Upper lobe of left lung (tissue), 6 donors: ENCODE measurements around the gene KDM4B. TPM values are rescaled to one million over a fixed set of nuclear protein-coding genes. Genes with fewer than 3 reads are reported as not detected.

ENCODE experiments used
- ATAC-seq, 2 donors: fragments of 200-7000 bp; cut with Tn5 transposase; one replicate each; pipeline ENCODE4 v1.9.1; 2022; ENCODE audit warnings: mild to moderate bottlenecking in 2 of 2, moderate library complexity in 2 of 2; ENCODE audit not compliant: low FRiP score in 2 of 2
- DNase-seq, 2 donors: peaks; one replicate each; pipeline ENCODE4 v3.0.0-alpha.2; 2019 to 2020
- H3K27ac ChIP-seq, 4 donors: fragments of 200-600 bp; sonication (generic); one replicate each; pipeline ENCODE4 v1.5.1; 2016 to 2019
- H3K27me3 ChIP-seq, 4 donors: fragments of 200-600 bp; sonication (generic); one replicate each; pipeline ENCODE4 v1.5.1; 2017 to 2019
- H3K36me3 ChIP-seq, 4 donors: fragments of 200-600 bp; sonication (generic); one replicate each; pipeline ENCODE4 v1.5.1; 2016 to 2019
- H3K4me1 ChIP-seq, 4 donors: fragments of 200-600 bp; sonication (generic); one replicate each; pipeline ENCODE4 v1.5.1; 2018 to 2019
- H3K4me3 ChIP-seq, 4 donors: fragments of 200-600 bp; sonication (generic); one replicate each; pipeline ENCODE4 v1.5.1; 2017 to 2019; ENCODE audit warnings: mild to moderate bottlenecking in 2 of 4, moderate library complexity in 1 of 4
- H3K9me3 ChIP-seq, 4 donors: fragments of 200-600 bp; sonication (generic); one replicate each; pipeline ENCODE4 v1.5.1; 2018 to 2019
- EP300 ChIP-seq, 4 donors: sonication (generic); formaldehyde crosslinking; IDR thresholded peaks; one replicate each; pipeline ENCODE4 v1.5.1; 2017; ENCODE audit warnings: antibody characterized with exemption in 4 of 4, control low read depth in 2 of 4
- POLR2A ChIP-seq, 4 donors: fragments of 450-650 bp; IDR thresholded peaks; one replicate each; pipeline ENCODE4 v1.5.1; 2016 to 2017; ENCODE audit warnings: antibody characterized with exemption in 4 of 4, mild to moderate bottlenecking in 2 of 4
- POLR2AphosphoS5 ChIP-seq, 2 donors: sonication (generic); formaldehyde crosslinking; IDR thresholded peaks; one replicate each; pipeline ENCODE4 v1.5.1; 2017; ENCODE audit warnings: antibody characterized with exemption in 2 of 2
- WGBS, 2 donors: methylation state at CpG; one replicate each; pipeline ENCODE4 v1.1.5; 2017 to 2018; 5-methylcytosine and 5-hydroxymethylcytosine counted together
- total RNA-seq, 6 donors: library from RNA; depleted of rRNA in 4 of 6; stranded (reverse); fragments of >200 nt in 4 of 6; gene quantifications; one replicate each; pipeline versions ENCODE4 v1.1.0 to v1.2.1, GENCODE V29; 2016 to 2021
- TF ChIP-seq, protein P1 (sequence below), 6 experiments: fragments of 450-650 bp in 4 of 6; fragments of 200-600 bp in 2 of 6; sonication (generic) in 2 of 6; IDR thresholded peaks; one replicate each; pipeline ENCODE4 v1.5.1; 2016 to 2019; ENCODE audit warnings: antibody characterized with exemption in 6 of 6
- donor health status: DM: no; HTN: no; CAD: no; lungs with moderate emphysema.
- donor health status: DM: no; HTN: yes; CAD: no; lungs with severe emphysema.

KDM4B gene
- total RNA-seq, 6 donors from 2014 or later = 28.1 to 112 (median 38.2) TPM

DNA sequence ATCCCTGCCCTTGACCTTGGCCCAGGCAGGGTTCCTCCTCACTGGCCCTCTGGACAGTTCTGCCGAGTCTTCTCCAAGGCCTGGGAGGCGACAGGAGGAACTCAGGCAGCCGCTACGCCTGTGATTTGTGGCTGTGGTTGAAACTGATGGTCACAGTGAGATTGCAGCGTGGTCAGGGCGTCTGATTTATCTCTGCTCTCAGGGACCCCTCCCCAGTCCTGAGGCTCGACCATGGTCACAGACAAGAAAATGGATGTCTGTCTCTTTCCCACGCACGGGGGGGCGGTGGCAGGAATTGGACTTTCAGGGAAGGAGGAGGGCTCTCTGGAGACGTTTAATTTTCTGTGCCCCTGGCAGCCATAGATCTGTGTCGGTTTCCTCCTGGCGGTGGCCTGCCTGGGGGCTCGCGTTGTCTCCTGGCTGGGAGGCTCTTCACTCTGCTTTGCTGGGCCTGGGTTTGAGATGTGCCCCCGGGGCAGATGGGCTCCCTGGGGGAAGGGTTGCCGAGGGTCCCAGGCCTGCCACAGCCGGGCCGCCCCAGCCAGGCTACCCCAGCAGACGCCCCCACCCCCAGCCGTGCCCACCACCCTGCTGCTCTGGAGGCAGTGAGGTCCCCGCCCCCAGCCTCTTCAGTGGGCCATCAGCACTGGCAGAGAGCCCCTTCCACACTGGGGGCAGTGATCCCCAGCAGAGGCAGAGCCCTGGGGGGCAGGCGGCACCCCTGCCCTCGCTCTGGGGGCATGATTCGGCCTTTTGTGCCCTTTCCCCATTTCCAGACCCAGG is 167.4 kb downstream of the KDM4B start:
- no peak overlapping the region for H3K4me3 ChIP-seq
- peaks cover 32 to 96% (median 86%) of the 10 kb centered on the region in 4 donors for H3K36me3 ChIP-seq
- WGBS, 2 donors = 80 to 84% methylated on average over 1 to 24 of the region's 25 CpGs
- TF ChIP-seq, protein P1, sequence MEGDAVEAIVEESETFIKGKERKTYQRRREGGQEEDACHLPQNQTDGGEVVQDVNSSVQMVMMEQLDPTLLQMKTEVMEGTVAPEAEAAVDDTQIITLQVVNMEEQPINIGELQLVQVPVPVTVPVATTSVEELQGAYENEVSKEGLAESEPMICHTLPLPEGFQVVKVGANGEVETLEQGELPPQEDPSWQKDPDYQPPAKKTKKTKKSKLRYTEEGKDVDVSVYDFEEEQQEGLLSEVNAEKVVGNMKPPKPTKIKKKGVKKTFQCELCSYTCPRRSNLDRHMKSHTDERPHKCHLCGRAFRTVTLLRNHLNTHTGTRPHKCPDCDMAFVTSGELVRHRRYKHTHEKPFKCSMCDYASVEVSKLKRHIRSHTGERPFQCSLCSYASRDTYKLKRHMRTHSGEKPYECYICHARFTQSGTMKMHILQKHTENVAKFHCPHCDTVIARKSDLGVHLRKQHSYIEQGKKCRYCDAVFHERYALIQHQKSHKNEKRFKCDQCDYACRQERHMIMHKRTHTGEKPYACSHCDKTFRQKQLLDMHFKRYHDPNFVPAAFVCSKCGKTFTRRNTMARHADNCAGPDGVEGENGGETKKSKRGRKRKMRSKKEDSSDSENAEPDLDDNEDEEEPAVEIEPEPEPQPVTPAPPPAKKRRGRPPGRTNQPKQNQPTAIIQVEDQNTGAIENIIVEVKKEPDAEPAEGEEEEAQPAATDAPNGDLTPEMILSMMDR (IDR thresholded peaks at IDR 0.05) = no peak
- no peak for TF ChIP-seq POLR2AphosphoS5 (IDR thresholded peaks at IDR 0.05)
- no peak for TF ChIP-seq EP300 (IDR thresholded peaks at IDR 0.05)
- TF ChIP-seq POLR2A (IDR thresholded peaks at IDR 0.05) = no peak
- H3K9me3 ChIP-seq = no peaks in the 10 kb centered on the region
- DNase-seq (peak in 1 of 2 donors; percentile 64), ATAC-seq (no peak)
- no peaks in the 10 kb centered on the region for H3K27me3 ChIP-seq
- H3K4me1 ChIP-seq = peaks cover 0 to 16% (median 2%) of the 10 kb centered on the region in 4 donors
- H3K27ac ChIP-seq = no peak overlapping the region

DNA sequence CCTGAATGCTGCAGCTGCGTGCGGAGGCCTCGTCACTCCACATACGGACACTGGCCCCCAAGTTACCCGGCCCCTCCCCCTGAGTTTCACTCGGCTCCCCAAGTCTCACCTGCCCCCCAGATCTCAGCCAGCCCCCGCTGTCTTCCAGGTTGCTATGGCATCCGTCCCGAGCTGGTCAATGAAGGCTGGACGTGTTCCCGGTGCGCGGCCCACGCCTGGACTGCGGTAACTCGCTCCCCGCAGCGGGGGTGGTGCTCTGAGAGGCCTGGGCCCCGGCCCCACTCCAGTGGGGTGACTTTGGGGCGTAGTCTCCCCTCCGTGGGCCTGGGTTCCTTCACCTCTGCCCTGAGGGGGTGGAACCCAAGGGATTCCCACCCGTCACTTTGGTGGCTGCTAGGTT is 168.2 kb downstream of the KDM4B start:
- no peak overlapping the region for H3K27ac ChIP-seq
- no peak for DNase-seq
- H3K36me3 ChIP-seq = peaks cover 35 to 98% (median 88%) of the 10 kb centered on the region in 4 donors
- TF ChIP-seq, protein P1 (IDR thresholded peaks at IDR 0.05) = no peak
- TF ChIP-seq EP300 (IDR thresholded peaks at IDR 0.05) (no peak), POLR2A (IDR thresholded peaks at IDR 0.05) (no peak), POLR2AphosphoS5 (IDR thresholded peaks at IDR 0.05) (no peak)
- no peak overlapping the region for H3K4me3 ChIP-seq
- ATAC-seq = no peak
- WGBS, 2 donors = 95 to 99% methylated on average over 17 to 22 of the region's 22 CpGs
- no peaks in the 10 kb centered on the region for H3K27me3 ChIP-seq
- peaks cover 0 to 16% (median 2%) of the 10 kb centered on the region in 4 donors for H3K4me1 ChIP-seq
- H3K9me3 ChIP-seq = no peaks in the 10 kb centered on the region

DNA sequence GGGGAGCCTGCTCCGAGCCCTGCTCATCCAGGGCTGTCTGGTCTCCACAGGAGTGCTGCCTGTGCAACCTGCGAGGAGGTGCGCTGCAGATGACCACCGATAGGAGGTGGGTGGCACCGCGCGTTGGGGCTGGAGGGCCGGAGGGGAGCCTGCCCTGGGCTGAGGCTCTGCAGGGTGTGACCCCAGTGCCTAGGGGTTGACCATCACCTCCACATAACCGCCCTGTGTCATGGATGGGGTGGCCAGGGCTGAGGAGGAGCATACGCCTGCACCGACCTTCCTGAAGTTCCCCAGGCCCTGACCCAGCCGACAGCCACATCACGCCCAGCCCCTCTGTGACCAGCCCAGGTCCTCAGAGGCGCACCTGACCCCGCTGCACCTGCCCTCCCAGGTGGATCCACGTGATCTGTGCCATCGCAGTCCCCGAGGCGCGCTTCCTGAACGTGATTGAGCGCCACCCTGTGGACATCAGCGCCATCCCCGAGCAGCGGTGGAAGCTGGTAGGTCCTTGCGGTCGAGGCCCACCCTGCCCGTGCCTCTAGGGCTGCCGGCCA is 168.7 kb downstream of the KDM4B start:
- peaks cover 0 to 16% (median 2%) of the 10 kb centered on the region in 4 donors for H3K4me1 ChIP-seq
- DNase-seq (peak in 1 of 2 donors; percentile 76), ATAC-seq (no peak)
- H3K9me3 ChIP-seq = no peaks in the 10 kb centered on the region
- peaks cover 35 to 98% (median 90%) of the 10 kb centered on the region in 4 donors for H3K36me3 ChIP-seq
- no peaks in the 10 kb centered on the region for H3K27me3 ChIP-seq
- H3K4me3 ChIP-seq = no peak overlapping the region
- WGBS, 2 donors = 93 to 94% methylated on average over 5 to 19 of the region's 29 CpGs
- no peak overlapping the region for H3K27ac ChIP-seq
- TF ChIP-seq POLR2AphosphoS5 (IDR thresholded peaks at IDR 0.05) = no peak
- TF ChIP-seq EP300 (IDR thresholded peaks at IDR 0.05) = no peak
- TF ChIP-seq, protein P1 (IDR thresholded peaks at IDR 0.05) = peak in 1 of 6 experiments; percentile 17

DNA sequence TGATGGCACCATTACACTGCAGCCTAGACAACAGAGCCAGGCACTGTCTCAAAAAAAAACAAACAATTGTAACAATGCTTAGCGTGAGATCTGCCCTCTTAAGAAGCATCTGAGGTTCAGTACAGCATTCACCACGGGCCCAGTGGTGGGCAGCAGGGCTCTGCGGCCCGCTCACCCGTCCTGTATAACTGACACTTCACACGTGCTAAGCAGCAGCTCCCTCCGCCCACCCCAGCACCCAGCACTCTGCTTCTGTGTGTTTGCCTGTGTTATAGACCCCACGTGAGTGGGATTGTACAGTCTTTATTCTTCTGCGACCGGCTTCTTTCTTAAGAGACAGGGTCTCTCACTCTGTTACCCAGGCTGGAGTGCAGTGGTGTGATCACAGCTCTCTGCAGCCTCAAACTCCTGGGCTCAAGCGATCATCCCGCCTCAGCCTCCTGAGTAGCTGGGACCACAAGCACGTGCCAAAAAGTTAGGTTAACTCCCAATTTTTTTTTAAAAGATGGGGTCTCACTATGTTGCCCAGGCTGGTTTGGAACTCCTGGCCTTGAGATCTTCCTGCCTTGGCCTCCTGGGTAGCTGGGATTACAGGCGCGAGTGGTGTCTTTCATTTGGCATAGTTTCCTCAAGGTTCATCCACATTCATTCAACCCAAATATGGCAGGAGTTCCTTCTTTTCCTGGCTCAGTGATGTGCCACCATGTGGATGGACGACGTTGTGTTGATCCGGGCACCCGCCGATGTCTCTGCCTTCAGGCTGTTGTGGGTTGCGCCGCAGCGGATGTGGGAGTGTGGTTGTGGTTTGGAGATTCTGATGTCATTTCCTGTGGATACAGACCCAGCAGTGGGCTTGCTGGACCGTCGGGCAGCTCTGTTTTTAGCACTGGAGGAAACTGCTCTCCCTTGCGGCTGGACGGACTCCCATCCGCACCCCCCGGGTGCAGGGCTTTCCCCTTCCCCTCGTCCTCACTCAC is 170.0 kb downstream of the KDM4B start:
- Histone ChIP-seq H3K27me3 (no peaks in the 10 kb centered on the region), H3K4me3 (no peak overlapping the region), H3K4me1 (peaks cover 0 to 16% (median 2%) of the 10 kb centered on the region in 4 donors), H3K9me3 (no peaks in the 10 kb centered on the region), H3K27ac (no peak overlapping the region), H3K36me3 (peaks cover 35 to 96% (median 86%) of the 10 kb centered on the region in 4 donors)
- peak in 1 of 2 donors; percentile 24 for ATAC-seq
- WGBS, 2 donors = 71 to 72% methylated on average over 30 of the region's 30 CpGs
- TF ChIP-seq, protein P1 (IDR thresholded peaks at IDR 0.05) = no peak
- TF ChIP-seq POLR2AphosphoS5 (IDR thresholded peaks at IDR 0.05) = no peak
- no peak for TF ChIP-seq POLR2A (IDR thresholded peaks at IDR 0.05)
- no peak for TF ChIP-seq EP300 (IDR thresholded peaks at IDR 0.05)
- DNase-seq = peak; percentile 50 to 59
